Renal pelvis (tissue), 4 donors: ENCODE data around the gene PPP6C. TPM values are rescaled to one million over a fixed set of nuclear protein-coding genes. Genes with fewer than 3 reads are reported as not detected.

Experiments used
- DNase-seq: peaks from one replicate; pipeline ENCODE4 v3.0.0-alpha.2; 2013
- polyA plus RNA-seq, 3 donors: library from polyadenylated mRNA; unstranded; fragments of 120-200 nt; gene quantifications; one replicate each; pipeline ENCODE4 v1.2.1, GENCODE V29; 2013; ENCODE audit not compliant: insufficient read length in 3 of 3

The PPP6C gene
- polyA plus RNA-seq, 3 donors: 44.9 to 54.3 (median 51.0) TPM

DNA sequence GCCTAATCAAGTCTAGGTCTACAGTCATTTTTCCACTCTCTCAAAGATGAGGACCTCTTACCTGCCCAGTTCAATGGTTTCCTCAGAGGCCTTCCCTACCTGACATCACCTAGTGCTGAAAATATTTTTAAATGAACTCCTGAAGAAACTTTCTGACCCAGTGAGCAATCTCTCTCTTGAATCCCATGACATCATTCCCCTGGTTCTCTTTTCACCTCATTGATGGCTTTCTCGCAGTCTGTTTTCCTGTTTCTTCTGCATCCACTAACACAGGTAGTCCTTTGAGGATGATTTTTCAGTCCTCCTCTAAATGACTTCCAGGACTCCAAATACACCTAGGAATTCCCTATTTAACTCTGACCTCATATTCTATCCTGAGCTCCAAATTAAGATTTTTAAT is 86.6 kb downstream of the PPP6C start:
- no peak for DNase-seq

DNA sequence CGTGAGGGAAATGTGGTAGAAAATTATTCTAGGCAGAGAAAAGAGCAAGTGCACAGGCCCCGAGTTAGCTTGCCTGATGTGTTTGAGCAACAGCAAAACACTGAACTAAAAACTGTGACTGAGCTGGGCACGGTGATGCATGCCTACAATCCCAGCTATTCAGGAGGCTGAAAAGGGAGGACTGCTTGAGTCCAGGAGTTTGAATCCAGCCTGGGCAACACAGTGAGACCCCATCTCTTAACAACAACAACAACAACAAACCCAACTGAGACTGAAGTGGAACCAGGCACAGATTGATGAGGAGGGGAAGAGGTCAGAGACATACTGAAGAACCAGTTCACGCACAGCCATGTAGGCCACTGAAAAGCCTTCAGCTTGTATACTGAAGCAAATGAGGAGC is 88.8 kb downstream of the PPP6C start:
- DNase-seq: no peak

DNA sequence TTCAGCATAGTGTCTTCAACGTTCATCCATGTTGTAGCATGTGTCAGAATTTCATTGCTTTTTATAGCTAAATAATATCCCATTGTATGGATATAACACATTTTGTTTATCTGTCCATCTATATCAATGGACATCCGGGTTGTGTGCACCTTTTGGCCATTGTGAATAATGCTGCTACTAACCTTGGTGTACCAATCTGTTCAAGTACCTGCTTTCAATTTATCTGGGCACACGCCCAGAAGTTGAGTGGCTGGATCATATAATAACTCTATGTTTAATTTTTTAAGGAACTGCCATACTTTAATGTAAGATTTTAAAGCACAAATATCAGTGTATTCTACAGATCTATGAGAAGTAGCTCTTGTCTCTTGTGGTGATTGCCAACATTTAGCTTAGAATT is 89.8 kb downstream of the PPP6C start:
- DNase-seq: no peak

Other genes with a start within 250 kb of the PPP6C start
- 10 to 100 TPM; 15.3 to 21.9 (median 16.5) TPM for gene GOLGA1, start 248.7 kb downstream of the PPP6C start, polyA plus RNA-seq
- 10 to 100 TPM in 2 of 3 donors, 1 to 10 TPM in 1; 9.2 to 15.5 (median 13.2) TPM for gene SCAI, start 46.3 kb downstream of the PPP6C start, polyA plus RNA-seq
- gene RABEPK, start 10.7 kb upstream of the PPP6C start, polyA plus RNA-seq: 10 to 100 TPM; 21.6 to 22.9 (median 22.6) TPM
- gene HSPA5, start 51.5 kb upstream of the PPP6C start, polyA plus RNA-seq: 100 to 1,000 TPM; 359 to 421 (median 385) TPM
- gene GAPVD1, start 72.0 kb upstream of the PPP6C start, polyA plus RNA-seq: 10 to 100 TPM; 26.0 to 42.2 (median 35.6) TPM